Measurements from ENCODE around the gene ZNF195. TPM values are rescaled to one million over a fixed set of nuclear protein-coding genes. Genes with fewer than 3 reads are reported as not detected.

ZNF195 gene
- total RNA-seq = 10.6 and 21.2 TPM in 2 replicates

DNA sequence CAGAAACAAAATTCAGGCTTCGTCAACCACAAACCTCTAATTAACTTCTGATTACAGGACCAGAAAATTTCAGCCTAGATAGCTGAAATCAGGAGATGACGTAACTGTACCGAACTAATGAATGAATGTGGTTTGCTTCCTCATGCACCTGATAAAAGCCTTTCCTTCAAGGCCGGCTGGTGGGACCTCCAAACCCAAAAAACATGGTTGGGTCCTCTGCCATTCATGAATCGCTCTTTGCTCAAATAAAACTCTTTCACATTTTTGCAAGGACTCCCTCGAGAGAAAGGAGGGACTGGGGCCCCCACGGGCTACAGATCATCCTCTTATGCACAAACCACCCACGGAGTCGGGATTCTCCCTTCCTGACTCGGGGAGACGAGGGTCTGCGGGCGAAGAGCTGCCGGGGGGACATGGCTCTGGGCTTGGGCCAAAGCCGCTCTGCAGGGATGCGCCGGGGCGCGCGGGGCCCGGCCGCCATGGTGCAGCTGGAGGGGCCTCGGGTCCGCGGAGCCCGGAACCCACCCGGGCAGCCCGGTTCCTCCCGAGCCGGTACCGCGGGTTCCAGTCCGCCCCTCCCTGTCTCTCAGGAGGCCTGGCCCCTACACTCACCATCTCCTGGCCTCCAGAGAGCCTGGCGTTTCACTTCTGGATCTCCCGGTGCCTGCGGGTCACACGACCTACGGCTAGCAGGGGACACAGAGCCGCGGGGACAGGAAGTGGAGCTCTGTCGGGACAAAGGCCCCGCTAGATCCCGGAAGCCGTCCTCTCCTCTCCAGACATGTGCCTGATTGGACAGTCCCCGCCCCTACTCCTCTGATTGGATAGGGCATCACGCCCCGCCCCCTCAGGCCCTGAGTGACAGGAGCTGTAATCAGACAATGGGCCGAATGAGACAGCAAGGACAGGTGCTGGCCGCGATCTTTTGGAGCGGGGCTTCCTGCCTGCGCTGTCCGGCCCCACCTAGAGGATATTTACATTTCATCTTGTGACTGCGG, at the start of gene ZNF195:
Gene ZNF195, minus strand, starts transcription at position 721 of the 998 bp plus-strand sequence. Its CDS starts 106 bp downstream, at position 615.

Other genes starting within 250 kb of the ZNF195 start
- 16.3 and 28.4 TPM in 2 replicates for gene OSBPL5, start 213.8 kb downstream of the ZNF195 start, total RNA-seq
- not detected in 2 replicates for gene MRGPRG, start 160.3 kb downstream of the ZNF195 start, total RNA-seq
- gene MRGPRE, start 146.7 kb downstream of the ZNF195 start, total RNA-seq = not detected in 2 replicates